Inflammatory macrophage treated with lipopolysaccharide for 1 hour (primary cell): Measurements from ENCODE around the gene SETD2.
A peak's percentile ranks its signal among the peaks of the same experiment; 100 is the strongest.
"Not testable (repeated sequence)": the region's sequence is repeated elsewhere in the genome, so short reads cannot be mapped to it uniquely, and the experiment has no call there.

Experiments
- DNase-seq, 2 donors: peaks; one replicate each; pipeline ENCODE4 v3.0.0-alpha.2; 2020 to 2022

SETD2 gene

GRCh38 chr3:47031041-47031440 lies 132.9 kb downstream of the SETD2 start:
- peak; percentile 9 to 10 for DNase-seq

DNA sequence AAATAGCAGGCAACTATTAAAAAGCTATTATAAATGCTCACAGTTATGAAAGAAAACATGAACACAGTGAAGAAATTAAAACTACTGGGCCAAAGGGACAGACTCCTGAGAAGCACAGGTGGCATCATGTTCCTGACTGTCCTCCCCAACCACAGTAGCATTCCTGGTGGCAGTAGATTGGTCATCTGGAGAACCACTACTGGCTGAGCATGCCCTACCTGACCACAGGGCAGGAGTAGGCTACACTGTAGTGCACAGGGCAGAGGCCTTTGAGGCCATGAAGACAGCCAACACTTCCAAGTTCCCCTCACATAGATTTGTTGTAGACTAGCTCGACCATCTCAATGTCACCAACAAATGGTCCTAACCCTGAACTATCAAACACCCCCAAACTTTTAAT lies 135.2 kb downstream of the SETD2 start:
- no peak for DNase-seq

- no peak for DNase-seq
Measured at GRCh38 chr3:47028146-47028545, 135.8 kb downstream of the SETD2 start.

DNA sequence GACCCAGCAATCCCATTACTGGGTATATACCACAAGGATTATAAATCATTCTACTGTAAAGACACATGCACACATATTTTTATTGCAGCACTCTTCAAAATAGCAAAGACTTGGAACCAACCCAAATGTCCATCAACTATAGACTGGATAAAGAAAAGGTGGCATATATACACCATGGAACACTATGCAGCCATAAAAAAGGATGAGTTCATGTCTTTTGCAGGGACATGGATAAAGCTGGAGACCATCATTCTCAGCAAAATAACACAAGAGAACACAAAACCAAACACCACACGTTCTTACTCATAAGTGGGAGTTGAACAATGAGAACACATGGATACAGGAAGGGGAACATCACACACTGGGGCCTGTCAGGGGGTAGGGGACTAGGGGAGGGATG lies 137.5 kb downstream of the SETD2 start:
- DNase-seq = not testable (repeated sequence)

- DNase-seq = no peak
Measured at GRCh38 chr3:47024932-47025331, 139.0 kb downstream of the SETD2 start.

DNA sequence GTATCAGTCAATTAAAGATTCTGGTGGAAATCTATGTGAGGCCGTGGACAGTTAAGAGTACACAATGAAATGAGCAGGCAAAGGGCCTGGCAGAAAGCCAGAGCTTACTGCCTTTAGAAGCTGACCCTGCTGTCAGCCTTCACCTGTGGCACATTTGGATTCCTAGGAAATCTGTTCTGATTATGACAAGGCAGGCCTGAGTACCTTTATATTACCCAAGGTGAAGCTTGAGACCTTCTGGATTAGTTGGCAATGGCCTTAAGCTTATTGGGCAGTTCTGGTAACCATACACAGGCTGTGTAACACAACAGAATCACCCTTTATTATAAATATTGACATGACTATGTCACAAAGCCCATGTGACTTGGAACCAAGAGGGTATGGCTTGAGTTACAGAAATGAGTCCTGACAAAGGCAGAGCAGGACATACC lies 141.3 kb downstream of the SETD2 start:
- DNase-seq = no peak

GRCh38 chr3:47020311-47020710 lies 143.6 kb downstream of the SETD2 start:
- no peak for DNase-seq

DNA sequence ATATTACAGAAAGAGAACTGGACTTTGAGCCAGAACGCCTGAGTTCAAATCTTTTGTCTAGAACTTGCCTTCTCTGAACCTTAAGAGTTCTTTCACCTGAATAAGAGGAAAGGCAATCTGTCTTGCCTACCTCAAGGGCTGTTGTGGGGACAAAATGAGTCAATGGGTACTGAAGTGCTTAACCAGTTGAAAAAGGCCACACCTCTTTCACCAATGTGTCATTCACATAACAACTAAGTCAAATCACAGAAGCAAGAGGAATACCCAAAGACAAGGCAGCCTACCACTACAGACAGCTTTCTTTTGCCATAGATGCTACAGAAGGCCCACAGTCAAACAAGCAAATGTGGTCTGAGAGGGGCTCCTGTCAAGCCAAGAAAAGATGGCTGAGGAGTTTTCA lies 144.7 kb downstream of the SETD2 start:
- no peak for DNase-seq

DNA sequence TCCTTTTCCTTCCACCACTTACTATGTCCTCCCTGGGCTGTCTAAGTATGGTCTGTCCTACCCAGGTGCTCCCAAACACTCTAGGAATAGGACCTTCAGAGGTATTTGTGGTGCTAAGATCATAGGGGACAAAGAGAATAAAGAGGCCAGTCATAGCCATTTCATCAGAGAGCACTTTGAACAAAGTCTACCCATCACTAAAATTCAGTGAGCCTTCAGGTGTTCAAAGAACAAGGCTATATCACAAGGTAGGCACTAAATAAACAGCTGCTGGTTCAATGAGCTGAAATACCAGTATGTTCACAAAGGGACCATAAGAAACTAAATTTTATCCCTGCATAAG lies 145.7 kb downstream of the SETD2 start:
- DNase-seq = no peak

- DNase-seq = no peak
Measured at GRCh38 chr3:47017504-47018268, 146.2 kb downstream of the SETD2 start.

GRCh38 chr3:47016934-47017435 lies 146.9 kb downstream of the SETD2 start:
- peak in 1 of 2 donors; percentile 27 for DNase-seq

GRCh38 chr3:47016086-47016933 lies 147.6 kb downstream of the SETD2 start:
- DNase-seq = no peak

- no peak for DNase-seq
Measured at GRCh38 chr3:47015151-47015550, 148.8 kb downstream of the SETD2 start.

DNA sequence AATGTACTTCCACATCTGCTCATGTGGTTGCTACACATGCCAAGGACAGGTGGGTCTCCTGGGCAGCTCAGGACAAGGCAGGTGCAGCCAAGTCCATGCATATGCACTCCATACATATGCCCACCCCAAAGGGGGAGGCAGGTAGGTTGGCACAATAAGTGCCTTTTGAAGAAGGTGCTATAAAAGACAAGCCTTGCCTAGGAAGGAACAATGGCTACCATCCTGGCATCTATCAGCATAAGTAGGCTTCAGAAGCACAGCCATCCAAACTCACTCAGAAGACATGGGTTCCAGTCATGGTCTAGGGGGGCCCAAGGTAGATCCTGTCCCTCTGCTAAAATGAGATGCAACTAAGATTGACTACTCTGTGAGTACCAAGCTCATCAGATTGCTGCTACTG lies 149.9 kb downstream of the SETD2 start:
- DNase-seq = no peak

DNA sequence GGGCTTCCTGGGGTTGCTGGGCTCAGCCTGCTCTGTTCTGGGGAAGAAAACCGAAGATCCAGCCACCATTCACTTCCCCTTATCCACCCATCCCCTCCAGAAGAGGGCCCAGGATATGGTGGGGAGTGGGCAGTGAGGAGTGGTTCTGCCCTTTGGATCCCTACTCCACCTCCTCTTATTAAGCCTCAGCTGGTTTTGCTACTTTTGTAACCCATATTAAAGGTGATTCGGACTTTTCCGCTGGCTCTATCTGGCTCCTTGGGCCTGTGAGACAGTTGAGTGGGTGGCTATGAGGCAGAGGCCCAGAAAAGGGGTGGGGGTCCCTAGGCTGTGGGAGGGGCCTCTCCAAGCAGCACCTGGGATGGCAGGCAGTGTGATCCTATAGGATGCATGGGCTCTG lies 150.7 kb downstream of the SETD2 start:
- no peak for DNase-seq

GRCh38 chr3:47012342-47013230 lies 151.3 kb downstream of the SETD2 start:
- no peak for DNase-seq

- DNase-seq = no peak
Measured at GRCh38 chr3:47011371-47011770, 152.5 kb downstream of the SETD2 start.

DNA sequence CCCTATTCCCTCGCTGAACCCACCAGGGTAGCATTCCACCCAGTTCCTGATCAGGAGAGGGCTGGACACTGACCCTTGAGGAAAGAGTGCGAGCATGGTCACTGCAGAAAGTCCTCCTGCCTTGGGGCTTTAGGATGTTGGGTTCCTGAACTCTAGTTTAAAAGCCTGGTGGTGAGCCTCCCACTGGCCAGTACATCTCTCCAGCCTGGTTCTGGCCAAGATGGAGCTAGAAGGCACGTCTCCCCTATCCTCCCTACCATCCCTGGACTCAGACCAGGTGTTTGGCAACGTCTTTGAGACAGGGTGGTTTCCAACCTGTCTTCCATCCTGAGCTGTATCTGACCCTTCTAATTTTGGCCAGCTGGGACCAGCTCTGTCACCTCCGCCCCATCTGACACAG lies 153.0 kb downstream of the SETD2 start:
- DNase-seq = no peak

DNA sequence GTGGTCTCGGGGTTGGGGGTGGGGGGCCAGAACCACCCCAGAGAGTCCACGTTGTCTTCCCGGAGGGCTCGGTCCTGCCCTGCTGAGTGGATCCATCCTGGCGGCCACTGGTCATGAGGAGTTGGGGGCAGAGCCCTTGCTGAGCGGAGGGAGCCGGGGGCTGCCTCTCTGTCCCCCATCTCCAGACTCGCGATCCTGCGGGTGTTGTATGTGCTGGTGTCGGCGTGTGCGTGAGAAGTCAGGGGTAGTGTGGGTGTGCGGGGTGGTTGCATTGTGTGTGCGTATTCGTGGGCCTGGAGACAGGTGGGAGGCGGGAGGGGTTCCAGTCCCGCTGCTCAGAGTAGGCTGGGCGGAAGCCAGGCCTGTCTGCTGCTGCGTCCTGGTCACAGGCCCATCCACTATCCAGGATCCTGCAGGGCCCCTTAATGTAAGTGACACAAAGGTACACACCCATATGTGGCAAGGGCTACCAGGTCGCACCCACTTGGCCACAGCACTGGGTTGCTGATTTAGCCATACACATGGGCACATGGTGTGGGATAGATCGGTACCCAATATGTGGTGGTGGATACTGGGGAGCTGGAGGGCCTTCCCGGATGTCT lies 153.7 kb downstream of the SETD2 start:
- no peak for DNase-seq

DNA sequence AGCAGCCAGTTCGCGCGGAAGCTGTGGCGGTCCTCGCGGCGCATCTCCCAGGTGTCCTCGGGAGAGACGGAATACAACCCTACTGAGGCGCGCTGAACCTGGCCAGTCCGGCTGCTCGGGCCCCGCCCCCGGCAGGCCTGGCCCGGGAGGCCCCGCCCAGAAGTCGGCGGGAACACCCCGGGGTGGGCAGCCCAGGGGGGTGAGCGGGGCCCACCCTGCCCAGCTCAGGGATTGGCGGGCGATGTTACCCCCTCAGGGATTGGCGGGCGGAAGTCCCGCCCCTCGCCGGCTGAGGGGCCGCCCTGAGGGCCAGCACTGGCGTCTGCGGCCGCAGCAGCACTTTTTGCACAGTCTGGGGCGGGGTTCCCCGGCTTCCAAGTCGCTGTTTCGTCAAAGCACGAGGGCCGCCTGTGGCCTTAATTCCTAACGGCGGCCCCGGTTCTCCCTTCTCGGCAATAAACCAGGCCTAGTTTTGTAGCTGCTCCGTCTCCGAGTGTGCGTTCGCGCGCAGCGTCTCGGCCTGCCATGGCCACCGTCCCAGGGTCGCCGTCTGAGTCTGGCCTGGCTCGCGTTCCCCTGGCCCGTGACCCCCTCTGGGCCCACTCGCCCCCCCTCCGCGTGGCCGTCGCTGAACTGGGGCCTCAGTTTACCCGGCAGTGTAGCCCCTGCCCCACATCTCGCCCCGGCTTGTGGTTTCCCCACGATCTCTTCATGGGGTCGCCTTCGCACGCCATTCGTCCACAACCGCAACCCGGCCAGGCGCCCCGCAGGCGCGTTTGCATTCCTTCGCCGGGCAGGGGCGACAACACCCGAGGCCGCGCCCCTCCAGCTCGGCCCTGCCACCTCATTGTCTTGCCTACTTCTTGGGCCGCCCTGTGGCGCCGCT lies 154.4 kb downstream of the SETD2 start:
- peak; percentile 68 to 73 for DNase-seq

DNA sequence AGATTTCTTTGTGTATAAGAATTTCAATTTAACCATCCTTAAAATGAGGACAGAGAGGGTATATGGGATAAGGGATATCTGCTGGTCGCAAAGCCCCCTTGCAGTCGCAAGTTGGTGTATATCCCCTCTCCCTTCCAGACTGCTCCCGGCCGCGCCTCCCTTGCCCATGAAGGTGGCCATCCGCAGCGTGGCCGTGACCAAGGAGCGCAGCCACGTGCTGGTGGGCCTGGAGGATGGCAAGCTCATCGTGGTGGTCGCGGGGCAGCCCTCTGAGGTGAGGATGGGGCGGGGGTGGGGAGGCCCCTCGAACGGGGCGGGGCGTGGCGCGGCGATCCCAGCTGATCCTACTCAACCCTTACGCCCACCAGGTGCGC lies 155.1 kb downstream of the SETD2 start:
- DNase-seq = no peak
